ENCODE data around the gene TH. TPM values are rescaled to one million over a fixed set of nuclear protein-coding genes. Genes with fewer than 3 reads are reported as not detected.

Gene TH
- total and polyA plus RNA-seq, 9 of the 15 experiments (the other 6 are each of a cell fraction or from before 2014, with no cell fraction given), result not detected

GRCh38 chr11:2151500-2152257 lies 19.9 kb downstream of the TH start (continued):
- TF ChIP-seq, protein P1, sequence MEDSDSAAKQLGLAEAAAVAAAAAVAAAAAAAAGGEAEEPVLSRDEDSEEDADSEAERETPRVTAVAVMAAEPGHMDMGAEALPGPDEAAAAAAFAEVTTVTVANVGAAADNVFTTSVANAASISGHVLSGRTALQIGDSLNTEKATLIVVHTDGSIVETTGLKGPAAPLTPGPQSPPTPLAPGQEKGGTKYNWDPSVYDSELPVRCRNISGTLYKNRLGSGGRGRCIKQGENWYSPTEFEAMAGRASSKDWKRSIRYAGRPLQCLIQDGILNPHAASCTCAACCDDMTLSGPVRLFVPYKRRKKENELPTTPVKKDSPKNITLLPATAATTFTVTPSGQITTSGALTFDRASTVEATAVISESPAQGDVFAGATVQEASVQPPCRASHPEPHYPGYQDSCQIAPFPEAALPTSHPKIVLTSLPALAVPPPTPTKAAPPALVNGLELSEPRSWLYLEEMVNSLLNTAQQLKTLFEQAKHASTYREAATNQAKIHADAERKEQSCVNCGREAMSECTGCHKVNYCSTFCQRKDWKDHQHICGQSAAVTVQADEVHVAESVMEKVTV (CRISPR knock-in tag; IDR thresholded peaks at IDR 0.05), result peak; percentile 54
- TF ChIP-seq ZNF253 (CRISPR knock-in tag; conservative IDR thresholded peaks at IDR 0.05), result no peak
- TF ChIP-seq, protein P2, sequence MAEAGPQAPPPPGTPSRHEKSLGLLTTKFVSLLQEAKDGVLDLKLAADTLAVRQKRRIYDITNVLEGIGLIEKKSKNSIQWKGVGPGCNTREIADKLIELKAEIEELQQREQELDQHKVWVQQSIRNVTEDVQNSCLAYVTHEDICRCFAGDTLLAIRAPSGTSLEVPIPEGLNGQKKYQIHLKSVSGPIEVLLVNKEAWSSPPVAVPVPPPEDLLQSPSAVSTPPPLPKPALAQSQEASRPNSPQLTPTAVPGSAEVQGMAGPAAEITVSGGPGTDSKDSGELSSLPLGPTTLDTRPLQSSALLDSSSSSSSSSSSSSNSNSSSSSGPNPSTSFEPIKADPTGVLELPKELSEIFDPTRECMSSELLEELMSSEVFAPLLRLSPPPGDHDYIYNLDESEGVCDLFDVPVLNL (CRISPR knock-in tag; IDR thresholded peaks at IDR 0.05; ENCODE audit: low read depth), result no peak
- no peak for TF ChIP-seq ESRRB (CRISPR knock-in tag; IDR thresholded peaks at IDR 0.05; ENCODE audit: borderline replicate concordance)
- TF ChIP-seq ZFX (CRISPR knock-in tag; IDR thresholded peaks at IDR 0.05), result no peak
- TF ChIP-seq ZNF785 (CRISPR knock-in tag; IDR thresholded peaks at IDR 0.05), result no peak
- no peak for TF ChIP-seq ZNF644 (tag; IDR thresholded peaks at IDR 0.05; ENCODE audit: low read depth)
- 0 out of 2 replicates have a peak, but pooled peaks have one; percentile 34 for TF ChIP-seq RB1 (IDR thresholded peaks at IDR 0.05; ENCODE audit: low read depth)
- TF ChIP-seq ZNF778 (CRISPR knock-in tag; IDR thresholded peaks at IDR 0.05), result no peak
- no peak for TF ChIP-seq USF1 (CRISPR knock-in tag; IDR thresholded peaks at IDR 0.05)
- TF ChIP-seq ZFP91 (CRISPR knock-in tag; IDR thresholded peaks at IDR 0.05), result no peak
- TF ChIP-seq CXXC5 (CRISPR knock-in tag; IDR thresholded peaks at IDR 0.05), result 0 out of 2 replicates have a peak, but pooled peaks have one; percentile 10
- TF ChIP-seq CEBPB (tag; IDR thresholded peaks at IDR 0.05), result peak; percentile 78
- no peak for TF ChIP-seq HSF4 (CRISPR knock-in tag; IDR thresholded peaks at IDR 0.05; ENCODE audit: borderline replicate concordance)
- TF ChIP-seq SMC3 (conservative IDR thresholded peaks at IDR 0.05; ENCODE audit: insufficient read depth, low read depth, low read length), result peak; percentile 76
- TF ChIP-seq BRCA1 (IDR thresholded peaks at IDR 0.05), result no peak
- TF ChIP-seq BRCA1 (CRISPR knock-in tag; IDR thresholded peaks at IDR 0.05), result no peak
- no peak for TF ChIP-seq MCM3 (IDR thresholded peaks at IDR 0.05)
- TF ChIP-seq NCOA6 (IDR thresholded peaks at IDR 0.05), result no peak
- TF ChIP-seq PTTG1 (tag; IDR thresholded peaks at IDR 0.05; ENCODE audit: low read depth), result no peak
- TF ChIP-seq E4F1 (CRISPR knock-in tag; IDR thresholded peaks at IDR 0.05; ENCODE audit: borderline replicate concordance), result no peak

Data from K562 (cell line).